C4-2B (cell line): ENCODE results near the gene ISM2.

Experiments
- ZFX ChIP-seq: fragments of 450-650 bp; IDR thresholded peaks from 2 replicates; pipeline ENCODE4 v1.6.1; 2017
- TF ChIP-seq, protein P1 (sequence below): fragments of 450-650 bp; conservative IDR thresholded peaks from 2 replicates; pipeline ENCODE4 v1.5.1; 2017; ENCODE audit warnings: mild to moderate bottlenecking

- TF ChIP-seq, protein P1, sequence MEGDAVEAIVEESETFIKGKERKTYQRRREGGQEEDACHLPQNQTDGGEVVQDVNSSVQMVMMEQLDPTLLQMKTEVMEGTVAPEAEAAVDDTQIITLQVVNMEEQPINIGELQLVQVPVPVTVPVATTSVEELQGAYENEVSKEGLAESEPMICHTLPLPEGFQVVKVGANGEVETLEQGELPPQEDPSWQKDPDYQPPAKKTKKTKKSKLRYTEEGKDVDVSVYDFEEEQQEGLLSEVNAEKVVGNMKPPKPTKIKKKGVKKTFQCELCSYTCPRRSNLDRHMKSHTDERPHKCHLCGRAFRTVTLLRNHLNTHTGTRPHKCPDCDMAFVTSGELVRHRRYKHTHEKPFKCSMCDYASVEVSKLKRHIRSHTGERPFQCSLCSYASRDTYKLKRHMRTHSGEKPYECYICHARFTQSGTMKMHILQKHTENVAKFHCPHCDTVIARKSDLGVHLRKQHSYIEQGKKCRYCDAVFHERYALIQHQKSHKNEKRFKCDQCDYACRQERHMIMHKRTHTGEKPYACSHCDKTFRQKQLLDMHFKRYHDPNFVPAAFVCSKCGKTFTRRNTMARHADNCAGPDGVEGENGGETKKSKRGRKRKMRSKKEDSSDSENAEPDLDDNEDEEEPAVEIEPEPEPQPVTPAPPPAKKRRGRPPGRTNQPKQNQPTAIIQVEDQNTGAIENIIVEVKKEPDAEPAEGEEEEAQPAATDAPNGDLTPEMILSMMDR, result no peak
- TF ChIP-seq ZFX, result no peak
These were observed 17.5 kb upstream of the ISM2 start for GRCh38 chr14:77516126-77516525.
